Measurements from ENCODE around the gene LTB4R.

GRCh38 chr14:24266344-24267244, 44.7 kb upstream of the LTB4R start:
- TF ChIP-seq SIN3A (IDR thresholded peaks at IDR 0.05; ENCODE audit: borderline replicate concordance, insufficient read depth, low read length), result no peak
- no peak for TF ChIP-seq POLR2AphosphoS5 (IDR thresholded peaks at IDR 0.05; ENCODE audit: low read depth, low read length)
- no peak for TF ChIP-seq TAF1 (IDR thresholded peaks at IDR 0.05; ENCODE audit: borderline replicate concordance, insufficient read depth, low read length)

All from PFSK-1 (cell line).